SKM-1 treated with dmso at 0.1 percent for 144 hours (cell line): ENCODE measurements around the gene PPP1R3G.

Experiments
- DNase-seq: peaks from one replicate; lab custom pipeline; 2025; ENCODE audit not compliant: unreplicated experiment; lab: John Stamatoyannopoulos, UW

PPP1R3G gene

GRCh38 chr6:5071216-5071615 is 13.9 kb upstream of the PPP1R3G start:
- DNase-seq: no peak

GRCh38 chr6:5072440-5072839 is 12.7 kb upstream of the PPP1R3G start:
- no peak for DNase-seq

GRCh38 chr6:5073992-5074391 is 11.1 kb upstream of the PPP1R3G start:
- DNase-seq: no peak

GRCh38 chr6:5076931-5077330 is 8.2 kb upstream of the PPP1R3G start:
- no peak for DNase-seq

GRCh38 chr6:5078121-5078669 is 6.9 kb upstream of the PPP1R3G start:
- DNase-seq: no peak

- DNase-seq: no peak
Measured at GRCh38 chr6:5079692-5080091, 5.4 kb upstream of the PPP1R3G start.

GRCh38 chr6:5080574-5080973 is 4.6 kb upstream of the PPP1R3G start:
- no peak for DNase-seq

- no peak for DNase-seq
Measured at GRCh38 chr6:5081182-5081581, 4.0 kb upstream of the PPP1R3G start.

GRCh38 chr6:5081955-5082354 is 3.2 kb upstream of the PPP1R3G start:
- DNase-seq: no peak

GRCh38 chr6:5082487-5083306 is 2.4 kb upstream of the PPP1R3G start:
- no peak for DNase-seq

GRCh38 chr6:5083307-5083583 is 1.9 kb upstream of the PPP1R3G start:
- no peak for DNase-seq

GRCh38 chr6:5083813-5084359 is 1.3 kb upstream of the PPP1R3G start:
- no peak for DNase-seq

- no peak for DNase-seq
Measured at GRCh38 chr6:5084360-5084780, 771 bp upstream of the PPP1R3G start.

GRCh38 chr6:5085648-5086293 is 630 bp downstream of the PPP1R3G start:
- DNase-seq: no peak

GRCh38 chr6:5086294-5086890 is 1.3 kb downstream of the PPP1R3G start:
- DNase-seq: no peak

GRCh38 chr6:5087389-5087788 is 2.2 kb downstream of the PPP1R3G start:
- no peak for DNase-seq

GRCh38 chr6:5088780-5089179 is 3.6 kb downstream of the PPP1R3G start:
- no peak for DNase-seq

- DNase-seq: no peak
Measured at GRCh38 chr6:5089481-5090438, 4.6 kb downstream of the PPP1R3G start.

- no peak for DNase-seq
Measured at GRCh38 chr6:5090603-5091002, 5.5 kb downstream of the PPP1R3G start.

GRCh38 chr6:5091210-5092069 is 6.3 kb downstream of the PPP1R3G start:
- DNase-seq: no peak
